ENCODE results near the gene SLC16A14.
"Not testable (repeated sequence)": the region's sequence is repeated elsewhere in the genome, so short reads cannot be mapped to it uniquely, and the experiment has no call there.

SLC16A14 gene
- 0 to 0.76 (median 0.29) reads per million in 4 donors for total RNA-seq

GRCh38 chr2:230068651-230069055, at the start of gene SLC16A14:
SLC16A14 (minus strand) TSS chr2:230068924; CDS start chr2:230059352, 9,572 bp downstream.
- peak in 1 of 5 donors; percentile 44 for DNase-seq

GRCh38 chr2:230106771-230107170, 38.0 kb upstream of the SLC16A14 start:
- no peak for DNase-seq

GRCh38 chr2:230101967-230102366, 33.2 kb upstream of the SLC16A14 start:
- DNase-seq = not testable (repeated sequence)

- DNase-seq = no peak
Observed at GRCh38 chr2:230097841-230098240, 29.1 kb upstream of the SLC16A14 start.

- DNase-seq = no peak
Observed at GRCh38 chr2:230097424-230097823, 28.7 kb upstream of the SLC16A14 start.

- DNase-seq = no peak
Observed at GRCh38 chr2:230090967-230091366, 22.2 kb upstream of the SLC16A14 start.

- DNase-seq = no peak
Observed at GRCh38 chr2:230085201-230085600, 16.5 kb upstream of the SLC16A14 start.

- no peak for DNase-seq
Observed at GRCh38 chr2:230077851-230078547, 9.3 kb upstream of the SLC16A14 start.

GRCh38 chr2:230076819-230077218, 8.1 kb upstream of the SLC16A14 start:
- no peak for DNase-seq

GRCh38 chr2:230075988-230076631, 7.4 kb upstream of the SLC16A14 start:
- no peak for DNase-seq

GRCh38 chr2:230071421-230071820, 2.7 kb upstream of the SLC16A14 start:
- DNase-seq = no peak

GRCh38 chr2:230069402-230069801, 678 bp upstream of the SLC16A14 start:
- DNase-seq = peak in 1 of 5 donors; percentile 22

GRCh38 chr2:230068016-230068650, 591 bp downstream of the SLC16A14 start:
- peak in 3 of 5 donors; percentile 11 to 48 (median 37) for DNase-seq

GRCh38 chr2:230060672-230061293, 7.9 kb downstream of the SLC16A14 start:
- DNase-seq = no peak

GRCh38 chr2:230053753-230054478, 14.8 kb downstream of the SLC16A14 start:
- DNase-seq = no peak

- no peak for DNase-seq
Observed at GRCh38 chr2:230052299-230052698, 16.4 kb downstream of the SLC16A14 start.

GRCh38 chr2:230050136-230050535, 18.6 kb downstream of the SLC16A14 start:
- no peak for DNase-seq

- DNase-seq = no peak
Observed at GRCh38 chr2:230048010-230048671, 20.6 kb downstream of the SLC16A14 start.

GRCh38 chr2:230046491-230046890, 22.2 kb downstream of the SLC16A14 start:
- no peak for DNase-seq

- no peak for DNase-seq
Observed at GRCh38 chr2:230043461-230043860, 25.3 kb downstream of the SLC16A14 start.

GRCh38 chr2:230043025-230043424, 25.7 kb downstream of the SLC16A14 start:
- DNase-seq = no peak

GRCh38 chr2:230042195-230042594, 26.5 kb downstream of the SLC16A14 start:
- no peak for DNase-seq

Measured in T-helper 1 cell (primary cell).